HG03039 (cell line): ENCODE measurements around the gene AGBL5.

Experiments
- ATAC-seq: cut with Tn5 transposase; IDR thresholded peaks from one replicate; pipeline ENCODE4 v1.9.1; 2021; ENCODE audit warnings: mild to moderate bottlenecking, moderate library complexity; ENCODE audit not compliant: unreplicated experiment

The AGBL5 gene

GRCh38 chr2:27024188-27024587 lies 27.3 kb upstream of the AGBL5 start:
- no peak for ATAC-seq

- no peak for ATAC-seq
Measured at GRCh38 chr2:27024812-27025211, 26.7 kb upstream of the AGBL5 start.

GRCh38 chr2:27025281-27025800 lies 26.1 kb upstream of the AGBL5 start:
- no peak for ATAC-seq

GRCh38 chr2:27025861-27026851 lies 25.3 kb upstream of the AGBL5 start:
- no peak for ATAC-seq

- no peak for ATAC-seq
Measured at GRCh38 chr2:27027211-27027651, 24.2 kb upstream of the AGBL5 start.

GRCh38 chr2:27029051-27029450 lies 22.4 kb upstream of the AGBL5 start:
- no peak for ATAC-seq

- ATAC-seq = peak; percentile 87
Measured at GRCh38 chr2:27032495-27033252, 18.8 kb upstream of the AGBL5 start, which contains the start of gene TMEM214. TMEM214 (plus strand) TSS chr2:27032965; CDS start chr2:27033016, 51 bp downstream.

GRCh38 chr2:27033253-27033852 lies 18.1 kb upstream of the AGBL5 start:
- ATAC-seq = no peak

- ATAC-seq = no peak
Measured at GRCh38 chr2:27038012-27038411, 13.5 kb upstream of the AGBL5 start.

- no peak for ATAC-seq
Measured at GRCh38 chr2:27038631-27039339, 12.7 kb upstream of the AGBL5 start.

- no peak for ATAC-seq
Measured at GRCh38 chr2:27039426-27039825, 12.0 kb upstream of the AGBL5 start.

GRCh38 chr2:27039871-27040270 lies 11.6 kb upstream of the AGBL5 start:
- ATAC-seq = no peak

- no peak for ATAC-seq
Measured at GRCh38 chr2:27040282-27040681, 11.2 kb upstream of the AGBL5 start.

GRCh38 chr2:27041752-27042151 lies 9.7 kb upstream of the AGBL5 start:
- ATAC-seq = no peak

- no peak for ATAC-seq
Measured at GRCh38 chr2:27042159-27042661, 9.3 kb upstream of the AGBL5 start.

GRCh38 chr2:27042985-27043634 lies 8.4 kb upstream of the AGBL5 start:
- no peak for ATAC-seq

GRCh38 chr2:27049422-27050280 lies 1.8 kb upstream of the AGBL5 start:
- peak; percentile 14 for ATAC-seq

- ATAC-seq = peak; percentile 40
Measured at GRCh38 chr2:27050281-27050995, 1.0 kb upstream of the AGBL5 start.
